HFFc6 (cell line): ENCODE measurements around the gene PNPLA1. TPM values are rescaled to one million over a fixed set of nuclear protein-coding genes. Genes with fewer than 3 reads are reported as not detected.

Experiments used
- DNase-seq: peaks from one replicate; pipeline ENCODE4 v3.0.0-alpha.2; 2018
- H3K27ac Mint-ChIP-seq: 2 replicates; pipeline ENCODE4 v1.8.0; 2020; ENCODE audit warnings: mild to moderate bottlenecking, mixed read lengths
- H3K27me3 Mint-ChIP-seq: 2 replicates; pipeline ENCODE4 v1.8.0; 2021; ENCODE audit warnings: mild to moderate bottlenecking, moderate library complexity, mixed read lengths; ENCODE audit not compliant: insufficient read depth
- H3K36me3 Mint-ChIP-seq: 2 replicates; pipeline ENCODE4 v1.8.0; 2021; ENCODE audit warnings: low read depth, mixed read lengths
- H3K4me1 Mint-ChIP-seq: 2 replicates; pipeline ENCODE4 v1.8.0; 2020; ENCODE audit warnings: low read depth, mixed read lengths
- H3K4me3 Mint-ChIP-seq: 2 replicates; pipeline ENCODE4 v1.8.0; 2020; ENCODE audit warnings: mild to moderate bottlenecking, moderate library complexity, mixed read lengths
- H3K9me3 Mint-ChIP-seq: 2 replicates; pipeline ENCODE4 v1.8.0; 2020; ENCODE audit warnings: mild to moderate bottlenecking, mixed read lengths
- CTCF ChIP-seq: fragments of 200-600 bp; sonication (generic); IDR thresholded peaks from 2 replicates; pipeline ENCODE4 v1.5.0; 2021; ENCODE audit warnings: antibody characterized with exemption, mild to moderate bottlenecking
- long read RNA-seq: library from polyadenylated mRNA; unstranded; transcript quantifications from one replicate; pipeline ENCODE4 v2.0.0, GENCODE V29; 2019
- total RNA-seq, 6 experiments: library from RNA; stranded (reverse); fragmentation: NEBNext Ultra II Directional; extraction: Animal tissue kit (Norgen Biotek cat#: 25700); gene quantifications; 2 replicates in 1 of 6; 3 replicates in 5 of 6; pipeline ENCODE4 v1.2.3, GENCODE V29; 2021

The PNPLA1 gene
- total RNA-seq = not detected
- long read RNA-seq, partial matches to known transcripts = 0 of 1 reads
- long read RNA-seq, other reads (novel, unspliced or antisense) = 1 of 1 reads

GRCh38 chr6:36269834-36270705, at the start of gene PNPLA1:
Gene PNPLA1, plus strand, starts transcription at chr6:36270060. Its CDS starts 400 bp downstream, at chr6:36270460.
- DNase-seq = no peak
- no peak for TF ChIP-seq CTCF
- Mint-ChIP-seq H3K27ac (no peak within 1 kb of the TSS), H3K4me3 (no peak within 1 kb of the TSS), H3K27me3 (peaks cover 44% of the 10 kb centered on the region), H3K9me3 (peaks cover 7% of the 10 kb centered on the region), H3K36me3 (no peaks in the 10 kb centered on the region), H3K4me1 (peaks cover 12% of the 10 kb centered on the region)

GRCh38 chr6:36220226-36220625, 49.6 kb upstream of the PNPLA1 start:
- Mint-ChIP-seq H3K36me3 (peaks cover 28% of the 10 kb centered on the region), H3K27me3 (no peaks in the 10 kb centered on the region; the same call in 1 of the 2 replicates), H3K27ac (no peak overlapping the region), H3K9me3 (no peaks in the 10 kb centered on the region), H3K4me1 (peaks cover 16% of the 10 kb centered on the region; the same call in 1 of the 2 replicates), H3K4me3 (no peak overlapping the region)
- no peak for DNase-seq
- TF ChIP-seq CTCF = no peak

DNA sequence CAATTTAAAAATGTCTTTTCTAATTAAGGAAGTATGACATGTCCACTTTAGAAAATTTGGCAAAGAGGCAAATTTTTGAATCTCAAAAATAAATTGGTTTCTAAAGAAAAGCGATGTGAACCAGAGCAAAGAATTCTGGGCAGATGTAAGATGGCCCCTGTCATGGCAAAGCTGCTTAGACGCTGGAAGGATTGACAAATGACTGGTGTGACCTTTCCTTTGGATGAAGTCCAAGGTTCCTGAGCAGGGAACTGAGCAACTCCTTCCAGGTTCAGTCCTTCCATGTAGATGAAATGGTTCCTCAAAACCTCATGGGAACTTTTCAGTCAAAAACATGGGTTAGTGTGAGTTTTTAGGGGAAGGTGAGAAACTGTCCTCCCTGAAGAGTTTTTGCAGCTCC, 48.2 kb upstream of the PNPLA1 start:
- Mint-ChIP-seq H3K4me3 (no peak overlapping the region), H3K36me3 (peaks cover 18% of the 10 kb centered on the region; the same call in 1 of the 2 replicates), H3K9me3 (no peaks in the 10 kb centered on the region), H3K27ac (no peak overlapping the region), H3K27me3 (no peaks in the 10 kb centered on the region), H3K4me1 (peaks cover 7% of the 10 kb centered on the region; the same call in 1 of the 2 replicates)
- no peak for TF ChIP-seq CTCF
- no peak for DNase-seq

DNA sequence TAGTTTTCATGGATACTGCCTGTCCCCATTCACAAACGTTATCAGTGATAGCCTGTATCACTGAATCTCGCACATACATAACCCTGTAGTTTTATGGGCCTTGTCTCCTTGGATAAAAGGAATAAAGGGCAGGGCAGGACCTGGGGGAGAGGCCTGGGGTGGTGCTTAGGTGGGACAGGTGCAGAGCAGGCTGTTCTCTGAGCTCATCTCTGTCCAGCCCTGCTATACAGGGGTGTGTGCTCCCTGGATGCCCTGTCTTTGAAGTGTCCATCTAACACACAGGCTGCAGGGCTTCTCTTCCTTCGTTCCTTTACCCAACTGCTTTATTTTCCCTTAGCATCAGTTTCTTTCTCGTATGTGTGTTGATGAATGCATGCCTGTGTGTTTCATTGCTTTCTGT, 46.9 kb upstream of the PNPLA1 start:
- H3K27me3 Mint-ChIP-seq = no peaks in the 10 kb centered on the region
- no peak overlapping the region for H3K27ac Mint-ChIP-seq
- no peaks in the 10 kb centered on the region for H3K9me3 Mint-ChIP-seq
- H3K36me3 Mint-ChIP-seq = peaks cover 15% of the 10 kb centered on the region; the same call in 1 of the 2 replicates
- no peak overlapping the region for H3K4me3 Mint-ChIP-seq
- no peak for TF ChIP-seq CTCF
- DNase-seq = no peak
- 0 out of 2 replicates have a peak, but pooled peaks cover 5% of the 10 kb centered on the region for H3K4me1 Mint-ChIP-seq

DNA sequence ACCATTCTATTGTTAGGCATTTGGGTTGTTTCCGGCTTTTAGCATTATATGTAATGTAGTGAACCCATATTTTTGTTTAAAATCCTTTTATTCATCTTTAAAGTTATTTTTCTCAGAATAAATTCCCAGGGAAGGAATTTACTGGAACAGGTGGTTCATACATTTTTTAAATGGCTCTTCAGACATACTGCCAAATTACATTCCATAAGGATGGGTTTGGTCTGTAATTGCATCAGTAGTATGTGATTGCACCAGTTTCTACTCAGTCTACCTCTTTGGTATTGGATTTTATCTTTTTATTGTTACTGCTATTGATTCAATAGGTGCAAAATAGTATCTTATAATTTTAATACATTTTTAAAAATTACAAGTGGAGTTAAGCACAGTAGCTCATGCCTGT, 46.2 kb upstream of the PNPLA1 start:
- no peak for DNase-seq

More for the DNA sequence above, 46.2 kb upstream of the PNPLA1 start:
- Mint-ChIP-seq H3K4me3 (no peak overlapping the region), H3K9me3 (no peaks in the 10 kb centered on the region), H3K4me1 (0 out of 2 replicates have a peak, but pooled peaks cover 5% of the 10 kb centered on the region), H3K27me3 (no peaks in the 10 kb centered on the region), H3K36me3 (peaks cover 10% of the 10 kb centered on the region; the same call in 1 of the 2 replicates), H3K27ac (no peak overlapping the region)
- TF ChIP-seq CTCF = no peak
